ENCODE results near the gene ARHGAP18.

The ARHGAP18 gene

GRCh38 chr6:129659590-129660345 lies 50.2 kb downstream of the ARHGAP18 start:
- Histone ChIP-seq H3F3A (ENCODE audit: low read depth) (no peaks in the 10 kb centered on the region), H3K4me2 (ENCODE audit: low read depth, low read length, poor library complexity, severe bottlenecking) (no peak overlapping the region), H3K79me2 (ENCODE audit: insufficient read depth, low read length) (peaks cover 10% of the 10 kb centered on the region; the same call in 1 of the 2 replicates), H3K4me3 (ENCODE audit: low read length, poor library complexity, severe bottlenecking) (no peak overlapping the region), H3K36me3 (ENCODE audit: insufficient read depth, low read length) (no peaks in the 10 kb centered on the region), H4K20me1 (ENCODE audit: insufficient read depth, low read length, poor library complexity, severe bottlenecking) (no peaks in the 10 kb centered on the region), H3K9me2 (replicated peaks; ENCODE audit: low read depth, low read length) (no peaks in the 10 kb centered on the region), H3K9me3 (ENCODE audit: insufficient read depth, low read depth, low read length) (no peaks in the 10 kb centered on the region), H3K9ac (ENCODE audit: low read depth, low read length, poor library complexity, severe bottlenecking) (no peak overlapping the region), H3K4me1 (ENCODE audit: insufficient read depth, low read length, poor library complexity, severe bottlenecking) (peaks cover 44% of the 10 kb centered on the region), H2AFZ (ENCODE audit: low read length) (no peak overlapping the region), H3K27me3 (ENCODE audit: insufficient read depth, low read length, poor library complexity, severe bottlenecking) (no peaks in the 10 kb centered on the region)
- TF ChIP-seq EZH2phosphoT487 (IDR thresholded peaks at IDR 0.05; ENCODE audit: borderline replicate concordance) (no peak), CTCF (conservative IDR thresholded peaks at IDR 0.05; ENCODE audit: low read length) (no peak)

GRCh38 chr6:129659167-129659566 lies 50.8 kb downstream of the ARHGAP18 start:
- Histone ChIP-seq H3K79me2 (ENCODE audit: insufficient read depth, low read length) (peaks cover 16% of the 10 kb centered on the region; the same call in 1 of the 2 replicates), H3K36me3 (ENCODE audit: insufficient read depth, low read length) (no peaks in the 10 kb centered on the region), H3K4me2 (ENCODE audit: low read depth, low read length, poor library complexity, severe bottlenecking) (no peak overlapping the region), H3K4me3 (ENCODE audit: low read length, poor library complexity, severe bottlenecking) (no peak overlapping the region), H3K4me1 (ENCODE audit: insufficient read depth, low read length, poor library complexity, severe bottlenecking) (peaks cover 42% of the 10 kb centered on the region), H3K9ac (ENCODE audit: low read depth, low read length, poor library complexity, severe bottlenecking) (no peak overlapping the region), H3K9me2 (replicated peaks; ENCODE audit: low read depth, low read length) (no peaks in the 10 kb centered on the region), H3K27me3 (ENCODE audit: insufficient read depth, low read length, poor library complexity, severe bottlenecking) (no peaks in the 10 kb centered on the region), H3K9me3 (ENCODE audit: insufficient read depth, low read depth, low read length) (no peaks in the 10 kb centered on the region), H4K20me1 (ENCODE audit: insufficient read depth, low read length, poor library complexity, severe bottlenecking) (no peaks in the 10 kb centered on the region), H3F3A (ENCODE audit: low read depth) (no peaks in the 10 kb centered on the region), H2AFZ (ENCODE audit: low read length) (no peak overlapping the region)
- TF ChIP-seq CTCF (conservative IDR thresholded peaks at IDR 0.05; ENCODE audit: low read length) = no peak
- no peak for TF ChIP-seq EZH2phosphoT487 (IDR thresholded peaks at IDR 0.05; ENCODE audit: borderline replicate concordance)

- TF ChIP-seq CTCF (conservative IDR thresholded peaks at IDR 0.05; ENCODE audit: low read length) (no peak), EZH2phosphoT487 (IDR thresholded peaks at IDR 0.05; ENCODE audit: borderline replicate concordance) (no peak)
- Histone ChIP-seq H3K9ac (ENCODE audit: low read depth, low read length, poor library complexity, severe bottlenecking) (no peak overlapping the region), H3K4me2 (ENCODE audit: low read depth, low read length, poor library complexity, severe bottlenecking) (no peak overlapping the region), H4K20me1 (ENCODE audit: insufficient read depth, low read length, poor library complexity, severe bottlenecking) (no peaks in the 10 kb centered on the region), H3K36me3 (ENCODE audit: insufficient read depth, low read length) (no peaks in the 10 kb centered on the region), H3K79me2 (ENCODE audit: insufficient read depth, low read length) (peaks cover 20% of the 10 kb centered on the region; the same call in 1 of the 2 replicates), H3K27me3 (ENCODE audit: insufficient read depth, low read length, poor library complexity, severe bottlenecking) (no peaks in the 10 kb centered on the region), H3K9me2 (replicated peaks; ENCODE audit: low read depth, low read length) (no peaks in the 10 kb centered on the region), H3F3A (ENCODE audit: low read depth) (no peaks in the 10 kb centered on the region), H2AFZ (ENCODE audit: low read length) (no peak overlapping the region), H3K4me3 (ENCODE audit: low read length, poor library complexity, severe bottlenecking) (no peak overlapping the region), H3K4me1 (ENCODE audit: insufficient read depth, low read length, poor library complexity, severe bottlenecking) (peaks cover 42% of the 10 kb centered on the region), H3K9me3 (ENCODE audit: insufficient read depth, low read depth, low read length) (no peaks in the 10 kb centered on the region)
These were observed 52.5 kb downstream of the ARHGAP18 start for GRCh38 chr6:129657483-129657882.
